HG03064 (cell line): Measurements from ENCODE around the gene HDAC11.

Source experiments
- ATAC-seq: cut with Tn5 transposase; IDR thresholded peaks from one replicate; pipeline ENCODE4 v1.9.1; 2021; ENCODE audit warnings: low read depth; ENCODE audit not compliant: unreplicated experiment

HDAC11 gene

GRCh38 chr3:13506680-13507079, 26.6 kb downstream of the HDAC11 start:
- no peak for ATAC-seq

GRCh38 chr3:13507247-13507569, 27.1 kb downstream of the HDAC11 start:
- ATAC-seq: no peak

- no peak for ATAC-seq
Observed at GRCh38 chr3:13507570-13508339, 27.6 kb downstream of the HDAC11 start.

- ATAC-seq: no peak
Observed at GRCh38 chr3:13508496-13508895, 28.4 kb downstream of the HDAC11 start.

- no peak for ATAC-seq
Observed at GRCh38 chr3:13509059-13509815, 29.1 kb downstream of the HDAC11 start.

GRCh38 chr3:13509816-13510192, 29.7 kb downstream of the HDAC11 start:
- ATAC-seq: no peak

- ATAC-seq: no peak
Observed at GRCh38 chr3:13512451-13512850, 32.3 kb downstream of the HDAC11 start.

- no peak for ATAC-seq
Observed at GRCh38 chr3:13513051-13513912, 33.2 kb downstream of the HDAC11 start.

GRCh38 chr3:13513913-13514517, 33.9 kb downstream of the HDAC11 start:
- ATAC-seq: no peak

GRCh38 chr3:13514639-13515435, 34.7 kb downstream of the HDAC11 start:
- ATAC-seq: no peak

- ATAC-seq: no peak
Observed at GRCh38 chr3:13515786-13516759, 36.0 kb downstream of the HDAC11 start.

GRCh38 chr3:13516760-13517135, 36.6 kb downstream of the HDAC11 start:
- no peak for ATAC-seq

GRCh38 chr3:13517253-13517977, 37.3 kb downstream of the HDAC11 start:
- no peak for ATAC-seq

GRCh38 chr3:13518516-13518953, 38.4 kb downstream of the HDAC11 start:
- no peak for ATAC-seq

GRCh38 chr3:13519006-13519791, 39.1 kb downstream of the HDAC11 start:
- no peak for ATAC-seq

- ATAC-seq: no peak
Observed at GRCh38 chr3:13520326-13520880, 40.3 kb downstream of the HDAC11 start.

GRCh38 chr3:13521309-13521708, 41.2 kb downstream of the HDAC11 start:
- ATAC-seq: no peak
